HG03066 (cell line): ENCODE results near the gene ZFAND6.
"Not testable (repeated sequence)": the region's sequence is repeated elsewhere in the genome, so short reads cannot be mapped to it uniquely, and the experiment has no call there.

Experiments used
- ATAC-seq: cut with Tn5 transposase; IDR thresholded peaks from one replicate; pipeline ENCODE4 v1.9.1; 2021; ENCODE audit warnings: low read depth; ENCODE audit not compliant: unreplicated experiment

ZFAND6 gene

GRCh38 chr15:80093854-80094418 lies 34.5 kb downstream of the ZFAND6 start:
- ATAC-seq = no peak

- ATAC-seq = no peak
Observed at GRCh38 chr15:80095511-80095910, 36.0 kb downstream of the ZFAND6 start.

- no peak for ATAC-seq
Observed at GRCh38 chr15:80095969-80096368, 36.5 kb downstream of the ZFAND6 start.

GRCh38 chr15:80098341-80098740 lies 38.9 kb downstream of the ZFAND6 start:
- no peak for ATAC-seq

- ATAC-seq = peak; percentile 46
Observed at GRCh38 chr15:80099241-80099640, 39.8 kb downstream of the ZFAND6 start.

GRCh38 chr15:80099662-80100061 lies 40.2 kb downstream of the ZFAND6 start:
- ATAC-seq = peak; percentile 80

- no peak for ATAC-seq
Observed at GRCh38 chr15:80100247-80100646, 40.8 kb downstream of the ZFAND6 start.

- ATAC-seq = no peak
Observed at GRCh38 chr15:80105193-80105592, 45.7 kb downstream of the ZFAND6 start.

- ATAC-seq = no peak
Observed at GRCh38 chr15:80105595-80105994, 46.1 kb downstream of the ZFAND6 start.

GRCh38 chr15:80106051-80106450 lies 46.6 kb downstream of the ZFAND6 start:
- ATAC-seq = no peak

- ATAC-seq = no peak
Observed at GRCh38 chr15:80107204-80107603, 47.7 kb downstream of the ZFAND6 start.

- no peak for ATAC-seq
Observed at GRCh38 chr15:80107774-80108173, 48.3 kb downstream of the ZFAND6 start.

- no peak for ATAC-seq
Observed at GRCh38 chr15:80109388-80109787, 49.9 kb downstream of the ZFAND6 start.

- ATAC-seq = no peak
Observed at GRCh38 chr15:80110920-80111319, 51.4 kb downstream of the ZFAND6 start.

GRCh38 chr15:80114114-80114513 lies 54.6 kb downstream of the ZFAND6 start:
- no peak for ATAC-seq

- no peak for ATAC-seq
Observed at GRCh38 chr15:80115021-80115420, 55.5 kb downstream of the ZFAND6 start.

GRCh38 chr15:80118956-80119355 lies 59.5 kb downstream of the ZFAND6 start:
- no peak for ATAC-seq

- no peak for ATAC-seq
Observed at GRCh38 chr15:80120636-80121035, 61.2 kb downstream of the ZFAND6 start.

GRCh38 chr15:80121546-80121945 lies 62.1 kb downstream of the ZFAND6 start:
- ATAC-seq = no peak

- ATAC-seq = no peak
Observed at GRCh38 chr15:80123034-80123433, 63.6 kb downstream of the ZFAND6 start.

GRCh38 chr15:80127253-80127652 lies 67.8 kb downstream of the ZFAND6 start:
- not testable (repeated sequence) for ATAC-seq

GRCh38 chr15:80127911-80128310 lies 68.4 kb downstream of the ZFAND6 start:
- no peak for ATAC-seq

GRCh38 chr15:80132382-80132781 lies 72.9 kb downstream of the ZFAND6 start:
- ATAC-seq = no peak
